IPS-20b (cell line): Measurements from ENCODE around the gene SCCPDH.
"Not testable (repeated sequence)": the region's sequence is repeated elsewhere in the genome, so short reads cannot be mapped to it uniquely, and the experiment has no call there.

Experiments used
- H3K27ac ChIP-seq: one replicate; pipeline ENCODE4 v1.5.1; 2013; ENCODE audit warnings: low read length
- H3K27me3 ChIP-seq: 2 replicates; pipeline ENCODE4 v1.6.1; 2013; ENCODE audit warnings: mild to moderate bottlenecking, low read length, inconsistent platforms; ENCODE audit not compliant: insufficient read depth
- H3K36me3 ChIP-seq: 2 replicates; pipeline ENCODE4 v1.6.1; 2013; ENCODE audit warnings: low read depth, mild to moderate bottlenecking, inconsistent platforms, low read length, moderate library complexity; ENCODE audit not compliant: insufficient read depth
- H3K4me1 ChIP-seq: 2 replicates; pipeline ENCODE4 v1.6.1; 2013; ENCODE audit warnings: mild to moderate bottlenecking, control low read depth, inconsistent platforms, low read length, moderate library complexity; ENCODE audit not compliant: insufficient read depth
- H3K4me3 ChIP-seq: 2 replicates; pipeline ENCODE4 v1.5.1; 2013; ENCODE audit warnings: mild to moderate bottlenecking, low read length, inconsistent platforms
- H3K9ac ChIP-seq: 2 replicates; pipeline ENCODE4 v1.6.1; 2013; ENCODE audit warnings: low read depth, mild to moderate bottlenecking, inconsistent platforms, low read length, moderate library complexity
- H3K9me3 ChIP-seq: 2 replicates; pipeline ENCODE4 v1.6.1; 2013; ENCODE audit warnings: mild to moderate bottlenecking, low read depth, low read length, inconsistent platforms; ENCODE audit not compliant: insufficient read depth

Gene SCCPDH

DNA sequence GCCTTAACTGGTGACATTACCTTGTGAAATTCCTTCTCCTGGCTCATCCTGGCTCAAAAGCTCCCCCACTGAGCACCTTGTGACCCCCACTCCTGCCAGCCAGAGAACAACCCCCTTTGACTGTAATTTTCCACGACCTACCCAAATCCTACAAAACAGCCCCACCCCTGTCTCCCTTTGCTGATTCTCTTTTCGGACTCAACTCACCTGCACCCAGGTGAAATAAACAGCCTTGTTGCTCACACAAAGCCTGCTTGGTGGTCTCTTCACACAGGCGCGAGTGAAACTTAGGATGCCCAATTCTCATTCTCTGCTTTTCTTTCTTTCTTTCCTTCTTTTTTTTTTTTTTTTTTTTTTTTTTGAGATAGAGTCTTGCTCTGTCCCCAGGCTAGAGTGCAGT, 89.1 kb downstream of the SCCPDH start:
- H3K27ac ChIP-seq, H3K9me3 ChIP-seq, H3K4me3 ChIP-seq, H3K9ac ChIP-seq, H3K36me3 ChIP-seq, H3K4me1 ChIP-seq, H3K27me3 ChIP-seq: not testable (repeated sequence)

GRCh38 chr1:246814890-246815289, 90.7 kb downstream of the SCCPDH start:
- no peak overlapping the region for H3K4me3 ChIP-seq
- H3K27me3 ChIP-seq, result no peaks in the 10 kb centered on the region; the same call in 1 of the 2 replicates
- H3K9ac ChIP-seq, result no peak overlapping the region
- H3K9me3 ChIP-seq, result no peaks in the 10 kb centered on the region
- H3K27ac ChIP-seq, result no peak overlapping the region
- peaks cover 4% of the 10 kb centered on the region; the same call in 1 of the 2 replicates for H3K4me1 ChIP-seq
- H3K36me3 ChIP-seq, result no peaks in the 10 kb centered on the region

- Histone ChIP-seq H3K9ac (no peak overlapping the region), H3K4me3 (no peak overlapping the region), H3K27me3 (no peaks in the 10 kb centered on the region; the same call in 1 of the 2 replicates), H3K27ac (no peak overlapping the region), H3K36me3 (no peaks in the 10 kb centered on the region), H3K4me1 (peaks cover 4% of the 10 kb centered on the region; the same call in 1 of the 2 replicates), H3K9me3 (no peaks in the 10 kb centered on the region)
Measured at GRCh38 chr1:246815693-246816270, 91.6 kb downstream of the SCCPDH start.
